Measurements from ENCODE around the gene GNPAT. TPM values are rescaled to one million over a fixed set of nuclear protein-coding genes. Genes with fewer than 3 reads are reported as not detected.

Gene GNPAT
- total RNA-seq, 1 experiment from 2014 or later, result 42.8 TPM

- no peak overlapping the region for H3K4me2 ChIP-seq (ENCODE audit: low read length)
These were observed 82.0 kb downstream of the GNPAT start for GRCh38 chr1:231322880-231323530.

More at GRCh38 chr1:231322880-231323530, 82.0 kb downstream of the GNPAT start:
- Histone ChIP-seq H3K9me3 (ENCODE audit: control insufficient read depth in 1 of 2, insufficient read depth in 1 of 2, low read depth in 1 of 2, low read length in 2 of 2) (no peaks in the 10 kb centered on the region), H3K27me3 (ENCODE audit: insufficient read depth, low read length) (no peaks in the 10 kb centered on the region), H3K9me2 (ENCODE audit: insufficient read depth) (no peaks in the 10 kb centered on the region), H2AFZ (ENCODE audit: low read depth, low read length, poor library complexity, severe bottlenecking) (no peak overlapping the region), H3K9ac (ENCODE audit: low read length) (no peak overlapping the region), H3K4me1 (ENCODE audit: control insufficient read depth in 1 of 2, insufficient read depth in 2 of 2, low read length in 2 of 2) (no peaks in the 10 kb centered on the region), H4K20me1 (ENCODE audit: insufficient read depth) (no peaks in the 10 kb centered on the region), H3K27ac (ENCODE audit: low read depth, low read length) (no peak overlapping the region), H3K36me3 (ENCODE audit: control insufficient read depth in 1 of 2, insufficient read depth in 2 of 2, low read length in 2 of 2) (no peaks in the 10 kb centered on the region), H3K79me2 (ENCODE audit: insufficient read depth, low read length) (no peaks in the 10 kb centered on the region), H3K4me3 (replicated peaks in 1 of 2; ENCODE audit: low read depth in 1 of 2, low read length in 2 of 2) (no peak overlapping the region)
- ChIA-PET POLR2A (no interaction called here), RAD21 (ENCODE audit: low non-redundant PET in 1 of 2, low total read pairs in 2 of 2, uncharacterized antibody in 2 of 2, unreplicated experiment in 2 of 2) (no interaction called here), CTCF (no interaction called here)
- intact Hi-C loops (cut with micrococcal nuclease), result no loop called here
- TF ChIP-seq ATF3 (IDR thresholded peaks at IDR 0.05) (no peak), CTCF (IDR thresholded peaks at IDR 0.05 in 2 of 3, conservative IDR thresholded peaks at IDR 0.05 in 1 of 3; ENCODE audit: borderline replicate concordance in 1 of 3, insufficient read depth in 1 of 3, low read depth in 2 of 3, low read length in 2 of 3) (peak in 2 of 3 experiments; percentile 22 to 31; a peak in 4 of 6 replicates)
- DNase-seq (ENCODE audit: low read depth, low spot score) (no peak), ATAC-seq (no peak)
- no TSS peak for BruUV-seq (replicated peaks)
